Upper lobe of right lung (tissue), 1 donor: Measurements from ENCODE around the gene CENPP. TPM values are rescaled to one million over a fixed set of nuclear protein-coding genes. Genes with fewer than 3 reads are reported as not detected.

Experiments used
- ATAC-seq: fragments of 200-7000 bp; cut with Tn5 transposase; one replicate; pipeline ENCODE4 v1.9.1; 2020; ENCODE audit warnings: mild to moderate bottlenecking, moderate library complexity
- DNase-seq: peaks from one replicate; pipeline ENCODE4 v3.0.0-alpha.2; 2020
- H3K27ac ChIP-seq: fragments of 200-600 bp; one replicate; pipeline ENCODE4 v1.8.0; 2022
- H3K27me3 ChIP-seq: fragments of 200-600 bp; one replicate; pipeline ENCODE4 v1.8.0; 2022; ENCODE audit warnings: mild to moderate bottlenecking
- H3K36me3 ChIP-seq: fragments of 200-600 bp; one replicate; pipeline ENCODE4 v1.8.0; 2022
- H3K4me1 ChIP-seq: fragments of 200-600 bp; one replicate; pipeline ENCODE4 v1.8.0; 2022
- H3K4me3 ChIP-seq: fragments of 200-600 bp; one replicate; pipeline ENCODE4 v1.8.0; 2022; ENCODE audit warnings: mild to moderate bottlenecking
- H3K9me3 ChIP-seq: fragments of 200-600 bp; one replicate; pipeline ENCODE4 v1.8.0; 2022
- intact Hi-C: fragments of 100-400 bp; cut with DNase I; formaldehyde crosslinking; loops from one replicate; pipeline ENCODE4 v1.11.0; 2022
- total RNA-seq: library from RNA; stranded (reverse); fragmentation: NEBNext Ultra II Directional; extraction: Animal tissue kit (Norgen Biotek cat#: 25700); gene quantifications from one replicate; pipeline ENCODE4 v1.2.1, GENCODE V29; 2021
- TF ChIP-seq, protein P1 (sequence below): fragments of 200-600 bp; IDR thresholded peaks from one replicate; pipeline ENCODE4 v1.8.0; 2022; ENCODE audit warnings: antibody characterized with exemption
- donor health status: DM: no; HTN: yes; CAD: no; lungs with severe emphysema.

The CENPP gene
- total RNA-seq, 1 donor from 2014 or later = 4.0 TPM

DNA sequence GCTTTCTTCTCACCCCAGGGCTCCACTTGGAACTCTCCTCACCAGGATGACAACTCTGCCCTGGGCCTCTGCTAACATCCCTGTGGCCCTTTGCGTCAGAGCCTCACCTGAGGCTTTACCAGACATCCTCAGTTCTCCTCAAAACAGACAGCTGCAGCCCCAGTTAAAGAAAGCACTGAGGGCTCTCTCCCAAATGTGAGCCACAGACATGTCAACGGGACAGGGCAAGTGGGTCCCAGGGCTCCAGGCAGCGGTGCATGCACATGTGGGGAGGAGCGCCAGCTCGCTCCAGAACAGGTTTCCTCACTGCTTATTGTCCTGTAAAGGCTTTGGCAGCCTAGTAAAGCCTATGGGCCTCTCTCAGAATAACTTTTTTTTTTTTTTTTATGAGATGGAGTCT, 306.9 kb downstream of the CENPP start:
- H3K27me3 ChIP-seq = no peaks in the 10 kb centered on the region
- no peaks in the 10 kb centered on the region for H3K9me3 ChIP-seq
- H3K36me3 ChIP-seq = peaks cover 60% of the 10 kb centered on the region
- DNase-seq (no peak), ATAC-seq (no peak)
- H3K4me3 ChIP-seq = no peak overlapping the region
- intact Hi-C loops = no loop called here
- no peak overlapping the region for H3K27ac ChIP-seq
- H3K4me1 ChIP-seq = no peaks in the 10 kb centered on the region
- TF ChIP-seq, protein P1, sequence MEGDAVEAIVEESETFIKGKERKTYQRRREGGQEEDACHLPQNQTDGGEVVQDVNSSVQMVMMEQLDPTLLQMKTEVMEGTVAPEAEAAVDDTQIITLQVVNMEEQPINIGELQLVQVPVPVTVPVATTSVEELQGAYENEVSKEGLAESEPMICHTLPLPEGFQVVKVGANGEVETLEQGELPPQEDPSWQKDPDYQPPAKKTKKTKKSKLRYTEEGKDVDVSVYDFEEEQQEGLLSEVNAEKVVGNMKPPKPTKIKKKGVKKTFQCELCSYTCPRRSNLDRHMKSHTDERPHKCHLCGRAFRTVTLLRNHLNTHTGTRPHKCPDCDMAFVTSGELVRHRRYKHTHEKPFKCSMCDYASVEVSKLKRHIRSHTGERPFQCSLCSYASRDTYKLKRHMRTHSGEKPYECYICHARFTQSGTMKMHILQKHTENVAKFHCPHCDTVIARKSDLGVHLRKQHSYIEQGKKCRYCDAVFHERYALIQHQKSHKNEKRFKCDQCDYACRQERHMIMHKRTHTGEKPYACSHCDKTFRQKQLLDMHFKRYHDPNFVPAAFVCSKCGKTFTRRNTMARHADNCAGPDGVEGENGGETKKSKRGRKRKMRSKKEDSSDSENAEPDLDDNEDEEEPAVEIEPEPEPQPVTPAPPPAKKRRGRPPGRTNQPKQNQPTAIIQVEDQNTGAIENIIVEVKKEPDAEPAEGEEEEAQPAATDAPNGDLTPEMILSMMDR = no peak

DNA sequence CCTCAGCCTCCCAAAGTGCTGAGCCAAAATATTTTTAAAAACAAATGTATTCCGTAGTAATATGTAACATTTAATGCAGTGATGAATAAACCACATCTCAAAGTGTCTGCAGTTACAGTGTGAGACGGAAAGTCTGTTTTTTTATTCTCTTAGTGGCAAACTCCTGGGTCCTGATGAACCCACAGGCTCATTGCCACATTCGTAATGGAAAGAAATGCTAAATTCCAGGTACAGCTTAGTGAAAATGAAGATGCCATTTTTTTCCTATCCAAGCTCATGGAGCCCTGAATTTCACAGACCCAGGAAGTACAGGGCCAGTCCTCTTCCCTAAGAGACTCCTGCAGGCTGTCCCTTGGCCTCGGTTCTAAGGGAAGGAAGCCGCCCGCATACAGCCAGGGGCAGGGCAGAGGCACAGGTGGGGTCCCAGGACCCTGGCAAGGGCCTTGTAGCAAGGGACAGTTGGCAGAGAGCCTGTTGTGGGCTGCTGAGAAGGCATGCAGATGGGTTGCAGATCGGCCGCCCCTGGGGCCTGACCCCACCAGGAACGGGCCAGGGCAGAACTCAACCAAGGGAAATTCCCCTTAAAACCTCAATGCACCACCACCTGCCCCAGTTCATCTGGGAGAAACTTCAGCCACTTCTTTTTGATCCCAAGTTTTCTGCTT, 308.0 kb downstream of the CENPP start:
- ATAC-seq = no peak
- TF ChIP-seq, protein P1 = no peak
- no peaks in the 10 kb centered on the region for H3K27me3 ChIP-seq
- no peak for DNase-seq
- no peaks in the 10 kb centered on the region for H3K4me1 ChIP-seq
- H3K27ac ChIP-seq = no peak overlapping the region
- no peaks in the 10 kb centered on the region for H3K9me3 ChIP-seq
- intact Hi-C loops = no loop called here
- peaks cover 71% of the 10 kb centered on the region for H3K36me3 ChIP-seq
- H3K4me3 ChIP-seq = no peak overlapping the region

DNA sequence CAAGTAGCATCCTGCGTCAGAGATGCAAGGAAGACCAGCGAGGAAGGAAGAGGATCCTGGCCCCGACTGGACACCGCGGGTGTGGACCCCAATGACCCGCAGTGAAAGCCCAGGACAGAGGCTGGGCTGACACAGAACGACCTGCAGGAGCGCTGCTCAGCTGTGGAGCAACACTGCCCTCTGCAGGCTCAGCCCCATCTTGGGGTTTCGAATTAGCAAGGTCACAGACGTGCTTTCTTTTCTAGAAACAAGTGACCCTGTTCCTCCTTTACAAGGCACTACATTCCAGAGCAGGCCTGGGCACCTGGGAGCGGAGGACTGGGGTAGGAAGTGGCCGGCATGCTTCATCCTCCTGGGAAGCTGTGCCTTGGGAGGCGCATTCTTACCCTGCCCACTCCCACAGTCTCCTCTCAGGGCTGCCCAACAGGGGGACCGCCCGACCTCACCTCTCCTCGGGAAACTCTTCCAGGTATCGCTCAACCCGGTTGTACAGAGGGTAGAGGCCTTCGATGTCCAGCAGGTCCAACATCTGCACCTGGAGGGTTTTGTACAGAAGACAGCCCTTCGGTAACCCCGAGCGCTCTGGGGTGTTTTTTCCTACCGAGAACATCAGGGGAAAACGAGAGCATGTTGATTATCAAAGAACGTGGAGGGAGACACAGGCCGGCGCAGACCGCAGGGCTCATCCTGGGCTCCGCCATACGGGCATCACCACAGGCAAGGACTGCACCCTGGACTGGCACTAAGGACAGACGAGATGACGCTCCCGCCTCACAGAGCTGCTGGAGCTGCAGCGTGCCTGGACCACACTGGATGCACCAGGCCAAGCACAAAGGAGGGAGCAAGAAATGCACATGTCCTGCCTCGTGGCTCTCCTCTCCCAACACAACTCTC, 309.2 kb downstream of the CENPP start:
- DNase-seq (peak; percentile 78), ATAC-seq (peak; percentile 90)
- Histone ChIP-seq H3K9me3 (no peaks in the 10 kb centered on the region), H3K27me3 (no peaks in the 10 kb centered on the region), H3K36me3 (peaks cover 81% of the 10 kb centered on the region), H3K27ac (no peak overlapping the region), H3K4me1 (no peaks in the 10 kb centered on the region), H3K4me3 (no peak overlapping the region)
- intact Hi-C loops = no loop called here
- TF ChIP-seq, protein P1 = peak; percentile 82

DNA sequence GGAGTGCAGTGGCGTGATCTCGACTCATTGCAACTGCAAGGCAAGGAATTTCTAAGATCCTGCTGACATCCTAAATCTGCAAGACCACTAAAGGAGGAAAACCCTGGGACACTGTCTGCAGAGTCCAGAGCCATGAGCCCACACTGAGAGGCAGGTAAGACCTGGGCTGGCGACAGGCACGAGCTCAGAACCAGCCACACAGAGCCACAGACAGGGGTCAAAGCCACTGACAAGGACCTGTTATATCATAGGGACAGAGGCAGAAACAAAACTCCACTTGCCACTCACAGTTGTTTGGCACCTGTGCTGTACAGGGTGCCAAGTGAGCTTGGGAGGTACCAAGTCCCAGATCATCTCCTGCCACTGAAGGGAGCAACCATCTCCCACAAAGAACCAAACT, 310.0 kb downstream of the CENPP start:
- Histone ChIP-seq H3K9me3 (no peaks in the 10 kb centered on the region), H3K36me3 (peaks cover 89% of the 10 kb centered on the region), H3K27me3 (no peaks in the 10 kb centered on the region), H3K4me3 (no peak overlapping the region), H3K27ac (no peak overlapping the region), H3K4me1 (no peaks in the 10 kb centered on the region)
- TF ChIP-seq, protein P1 = no peak
- ATAC-seq (no peak), DNase-seq (no peak)
- intact Hi-C loops = no loop called here

DNA sequence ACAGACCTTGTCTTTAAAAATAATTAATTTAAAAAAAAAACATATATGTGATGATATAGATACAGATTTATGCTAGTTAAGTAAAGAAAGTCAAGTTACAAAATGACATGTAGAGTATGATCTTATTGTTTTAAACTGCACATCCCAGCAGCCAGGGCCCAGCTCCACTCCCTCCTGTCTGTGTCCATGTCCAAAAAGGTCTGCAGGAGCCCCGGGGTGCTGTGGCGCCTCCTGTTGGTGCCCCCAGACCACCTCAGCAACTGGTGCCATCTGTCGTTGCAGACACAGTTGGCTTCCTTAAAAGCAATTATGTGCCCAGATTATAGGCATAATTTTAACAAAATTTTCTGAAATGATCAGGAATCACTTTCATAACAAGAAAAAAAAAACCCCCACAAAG, 310.9 kb downstream of the CENPP start:
- Histone ChIP-seq H3K27ac (no peak overlapping the region), H3K27me3 (no peaks in the 10 kb centered on the region), H3K36me3 (peaks cover 92% of the 10 kb centered on the region), H3K4me1 (no peaks in the 10 kb centered on the region), H3K9me3 (no peaks in the 10 kb centered on the region), H3K4me3 (no peak overlapping the region)
- TF ChIP-seq, protein P1 = no peak
- ATAC-seq (no peak), DNase-seq (no peak)
- intact Hi-C loops = no loop called here
